ENCODE results near the gene FKBP1A. TPM values are rescaled to one million over a fixed set of nuclear protein-coding genes. Genes with fewer than 3 reads are reported as not detected.

FKBP1A gene
- total and polyA plus RNA-seq, 10 of the 15 experiments (the other 5 are each of a cell fraction or from before 2014, with no cell fraction given): 103 to 687 (median 254) TPM

GRCh38 chr20:1426231-1426849 is 33.5 kb upstream of the FKBP1A start:
- H3K36me3 ChIP-seq (ENCODE audit: control insufficient read depth in 2 of 2, insufficient read depth in 2 of 2, low read length in 1 of 2): no peaks in the 10 kb centered on the region
- no peaks in the 10 kb centered on the region for H3K4me1 ChIP-seq (ENCODE audit: control insufficient read depth, insufficient read depth, low read length)
- intact Hi-C loops (cut with micrococcal nuclease; ENCODE audit: unreplicated experiment) (no loop called here), in situ Hi-C loops (cut with MboI) (no loop called here)
- FAIRE-seq (no peak), ATAC-seq (no peak), DNase-seq (ENCODE audit: low read depth, low spot score) (no peak)
- H3K79me2 ChIP-seq (ENCODE audit: control insufficient read depth, insufficient read depth, low read length): no peaks in the 10 kb centered on the region
- TF ChIP-seq NKRF (conservative IDR thresholded peaks at IDR 0.05) (no peak), E4F1 (IDR thresholded peaks at IDR 0.05; ENCODE audit: borderline replicate concordance, partially characterized antibody) (no peak), CBX3 (IDR thresholded peaks at IDR 0.05; ENCODE audit: borderline replicate concordance, low read depth) (no peak), MYB (IDR thresholded peaks at IDR 0.05; ENCODE audit: borderline replicate concordance, low read depth, low read length) (no peak), HDAC6 (IDR thresholded peaks at IDR 0.05; ENCODE audit: unreplicated experiment) (no peak), BHLHE40 (IDR thresholded peaks at IDR 0.05; ENCODE audit: borderline replicate concordance in 1 of 2, low read depth in 2 of 2, low read length in 1 of 2) (no peak), CHD1 (IDR thresholded peaks at IDR 0.05; ENCODE audit: low read depth, low read length) (no peak), RELA (IDR thresholded peaks at IDR 0.05; ENCODE audit: borderline replicate concordance, partially characterized antibody) (no peak), IRF4 (IDR thresholded peaks at IDR 0.05; ENCODE audit: low read depth, low read length) (no peak), SREBF1 (IDR thresholded peaks at IDR 0.05; ENCODE audit: low read length) (no peak), KDM1A (IDR thresholded peaks at IDR 0.05; ENCODE audit: borderline replicate concordance) (no peak), ZBTB33 (IDR thresholded peaks at IDR 0.05) (no peak), JUND (IDR thresholded peaks at IDR 0.05; ENCODE audit: low read depth, low read length) (no peak), RAD21 (IDR thresholded peaks at IDR 0.05; ENCODE audit: insufficient read depth, low read depth, low read length) (no peak), HDGF (IDR thresholded peaks at IDR 0.05) (no peak)
- H3K4me2 ChIP-seq (ENCODE audit: control insufficient read depth, insufficient read depth): no peak overlapping the region
- H4K20me1 ChIP-seq (ENCODE audit: control insufficient read depth, insufficient read depth): no peaks in the 10 kb centered on the region
- no peak overlapping the region for H3K4me3 ChIP-seq
- H3K9me3 ChIP-seq (replicated peaks; ENCODE audit: control insufficient read depth, insufficient read depth, low read length): no peaks in the 10 kb centered on the region; the same call in 2 of the 3 replicates
- 45% methylated on average over 4 of the region's 4 CpGs for WGBS (ENCODE audit: insufficient coverage, insufficient replicate concordance, low lambda C conversion rate, missing lambda C conversion rate)
- ChIA-PET SMC1A (ENCODE audit: uncharacterized antibody, unreplicated experiment) (interaction anchor here (2.2 kb wide), 1 partner anchor 10 kb away, joined by 6 read pairs; no protein-coding TSS in a partner anchor), RAD21 (ENCODE audit: unreplicated experiment) (no interaction called here), POLR2A (no interaction called here), CTCF (interaction anchor here (1.0 to 1.1 kb wide), 2 partner anchors 27 to 41 kb away, joined by 3 read pairs; no protein-coding TSS in a partner anchor)
- no TSS peak for BruUV-seq (replicated peaks)
- no peak overlapping the region for H3K9ac ChIP-seq (ENCODE audit: control insufficient read depth, insufficient read depth, low read length)
- H2AFZ ChIP-seq (ENCODE audit: control insufficient read depth, low read depth, low read length): no peak overlapping the region
- no peaks in the 10 kb centered on the region; a peak in 2 of 4 replicates for H3K27me3 ChIP-seq (replicated peaks in 1 of 2; ENCODE audit: control insufficient read depth in 2 of 2, insufficient read depth in 2 of 2, low read length in 1 of 2)
- no peak overlapping the region for H3K27ac ChIP-seq (ENCODE audit: control insufficient read depth, insufficient read depth)

All from GM12878 (cell line).